Liver (tissue), 3 donors: Measurements from ENCODE around the gene TRIO.

Experiments
- CTCF ChIP-seq: fragments of 150-350 bp; IDR thresholded peaks from 2 replicates; pipeline ENCODE4 v1.5.1; 2017; ENCODE audit warnings: improper control_type of control experiment, low read depth, low read length; ENCODE audit not compliant: missing input control
- EGR1 ChIP-seq, 2 donors: IDR thresholded peaks; 2 replicates each; pipeline ENCODE4 v1.6.1; 2016 to 2018; ENCODE audit warnings: antibody characterized with exemption in 2 of 2, low read depth in 2 of 2
- GABPA ChIP-seq, 2 donors: IDR thresholded peaks in 1 of 2; conservative IDR thresholded peaks in 1 of 2; 2 replicates each; pipeline ENCODE4 v1.6.1; 2016; ENCODE audit warnings: antibody characterized with exemption in 2 of 2, mild to moderate bottlenecking in 1 of 2, moderate library complexity in 1 of 2
- MAX ChIP-seq: IDR thresholded peaks from 2 replicates; pipeline ENCODE4 v1.6.1; 2016; ENCODE audit warnings: antibody characterized with exemption
- RAD21 ChIP-seq, 2 donors: IDR thresholded peaks; 2 replicates each; pipeline ENCODE4 v1.6.1; 2016; ENCODE audit warnings: antibody characterized with exemption in 2 of 2, mild to moderate bottlenecking in 2 of 2
- donor health status: healthy.
- donor health status: healthy.

GRCh38 chr5:14516901-14517300, 373.8 kb downstream of the TRIO start:
- TF ChIP-seq CTCF (no peak), EGR1 (IDR thresholded peaks at IDR 0.05; ENCODE audit: low read depth in 2 of 2) (no peak), MAX (no peak), GABPA (IDR thresholded peaks at IDR 0.05 in 1 of 2, conservative IDR thresholded peaks at IDR 0.05 in 1 of 2) (no peak), RAD21 (IDR thresholded peaks at IDR 0.05) (no peak)
